Stimulated activated CD4-positive, alpha-beta T cell treated with anti-CD3 and anti-CD28 coated beads, Interleukin-12 subunit alpha, Interleukin-12 subunit beta, amount 100 ng/mL, for 4 hours (primary cell): ENCODE measurements around the gene UBA3.

Source experiments
- DNase-seq: peaks from one replicate; pipeline ENCODE4 v3.0.0-alpha.2; 2020

The UBA3 gene

DNA sequence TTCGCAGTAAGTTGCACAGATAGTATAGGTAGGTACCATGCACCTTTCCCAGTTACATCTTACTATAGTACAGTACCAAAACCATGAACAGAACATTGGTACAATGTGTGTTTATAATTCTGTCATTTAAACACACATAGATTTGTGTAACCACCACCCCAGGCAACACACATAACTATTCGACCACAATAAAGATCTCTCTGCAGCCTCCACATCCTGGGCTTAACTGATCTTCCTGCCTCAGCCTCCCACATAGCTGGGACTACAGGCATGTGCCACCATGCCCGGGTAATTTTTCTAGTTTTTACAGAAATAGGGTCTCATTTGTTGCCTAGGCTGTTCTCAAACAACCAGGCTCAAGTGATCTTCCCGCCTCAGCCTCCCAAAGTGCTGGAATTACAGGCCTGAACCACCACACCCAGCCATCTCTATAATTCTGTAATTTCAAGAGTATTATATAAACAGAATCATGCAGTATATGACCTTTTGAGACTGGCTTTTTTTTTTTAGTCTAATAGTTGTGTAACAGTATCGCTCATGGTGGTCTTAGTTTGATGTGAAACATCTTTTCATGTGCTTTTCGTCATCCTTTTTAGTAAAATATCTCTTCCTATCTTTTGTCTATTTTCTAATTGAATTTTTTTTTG lies 14.7 kb downstream of the UBA3 start:
- no peak for DNase-seq

GRCh38 chr3:69063636-69064035 lies 16.5 kb downstream of the UBA3 start:
- DNase-seq: no peak

GRCh38 chr3:69059688-69060087 lies 20.5 kb downstream of the UBA3 start:
- DNase-seq: no peak

GRCh38 chr3:69058947-69059224 lies 21.3 kb downstream of the UBA3 start:
- DNase-seq: no peak

DNA sequence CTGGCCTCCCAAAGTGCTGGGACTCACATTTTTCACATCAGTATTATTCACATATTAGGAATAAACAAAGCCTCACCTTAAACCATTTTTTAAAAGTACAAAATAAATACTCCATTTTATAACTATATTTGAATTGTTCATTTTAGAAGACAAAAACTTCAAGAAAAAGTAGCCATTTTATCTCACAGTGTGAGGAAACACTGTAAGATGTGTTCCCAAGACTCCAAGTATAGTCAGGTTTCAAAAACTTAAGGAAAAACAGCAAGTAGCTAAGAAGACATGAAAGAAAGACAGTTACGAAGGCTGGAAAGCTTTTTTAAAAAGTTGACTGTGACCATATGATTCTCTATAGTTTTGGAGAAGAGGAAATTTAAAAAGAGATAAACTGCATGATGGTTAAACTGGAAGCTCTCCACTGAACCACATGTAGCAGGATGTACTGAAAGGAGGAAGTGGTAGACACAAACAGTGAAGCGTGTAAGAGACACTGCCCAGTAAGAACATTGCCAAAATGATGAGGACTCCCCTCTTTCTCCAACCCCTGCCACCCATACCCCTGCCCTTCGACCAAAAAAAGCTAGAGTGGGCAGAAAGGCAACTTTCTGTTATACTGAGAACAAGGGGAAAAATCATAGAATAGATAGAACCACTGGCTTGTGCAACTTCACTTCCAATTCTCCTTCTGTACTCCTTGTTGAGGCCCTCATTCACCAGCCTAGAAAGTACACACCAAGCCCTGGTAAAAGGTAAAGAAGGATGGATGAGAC lies 21.8 kb downstream of the UBA3 start:
- no peak for DNase-seq

DNA sequence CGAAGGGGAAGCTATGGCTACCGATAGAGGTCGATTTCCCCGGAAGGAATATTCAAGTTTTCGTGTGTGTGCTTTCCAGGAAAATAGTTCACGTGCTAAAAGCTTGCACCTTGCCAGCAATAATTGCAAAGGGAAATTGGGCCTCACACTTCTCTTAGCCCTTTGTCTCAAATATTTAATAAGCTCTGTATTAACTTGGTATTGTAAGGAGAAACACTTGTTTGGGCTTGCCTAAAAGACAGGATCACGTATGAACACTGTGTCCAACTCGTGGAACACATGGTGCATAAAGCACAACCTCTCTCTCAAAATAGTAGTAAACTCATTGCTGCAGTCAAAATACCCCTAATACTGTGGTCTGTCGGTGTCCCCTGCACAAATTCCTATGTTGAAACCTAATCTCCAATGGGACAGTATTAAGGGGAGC lies 27.7 kb downstream of the UBA3 start:
- DNase-seq: no peak

GRCh38 chr3:69051756-69052471 lies 28.3 kb downstream of the UBA3 start, which contains the start of gene TMF1:
Gene TMF1 (minus strand): TSS chr3:69052333. CDS start chr3:69052086, 247 bp downstream.
- peak; percentile 96 for DNase-seq

DNA sequence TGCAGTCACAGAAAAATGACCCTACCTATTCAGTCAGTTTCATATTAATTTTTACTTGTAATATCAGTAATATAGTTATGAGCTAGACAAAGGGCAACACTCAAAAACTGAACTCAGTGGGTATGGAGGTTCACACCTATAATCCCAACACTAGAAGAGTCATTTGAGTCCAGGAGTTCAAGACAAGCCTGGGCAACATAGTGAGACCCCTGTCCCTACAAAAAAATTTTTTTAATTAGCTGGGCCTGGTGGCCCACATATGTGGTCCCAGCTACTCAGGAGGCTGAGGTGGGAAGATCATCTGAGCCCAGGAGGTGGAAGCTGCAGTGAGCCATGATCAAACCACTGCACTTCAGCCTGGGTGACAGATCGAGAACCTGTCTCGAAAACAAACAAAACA lies 31.2 kb downstream of the UBA3 start:
- DNase-seq: no peak

GRCh38 chr3:69044608-69045007 lies 35.6 kb downstream of the UBA3 start:
- DNase-seq: no peak

DNA sequence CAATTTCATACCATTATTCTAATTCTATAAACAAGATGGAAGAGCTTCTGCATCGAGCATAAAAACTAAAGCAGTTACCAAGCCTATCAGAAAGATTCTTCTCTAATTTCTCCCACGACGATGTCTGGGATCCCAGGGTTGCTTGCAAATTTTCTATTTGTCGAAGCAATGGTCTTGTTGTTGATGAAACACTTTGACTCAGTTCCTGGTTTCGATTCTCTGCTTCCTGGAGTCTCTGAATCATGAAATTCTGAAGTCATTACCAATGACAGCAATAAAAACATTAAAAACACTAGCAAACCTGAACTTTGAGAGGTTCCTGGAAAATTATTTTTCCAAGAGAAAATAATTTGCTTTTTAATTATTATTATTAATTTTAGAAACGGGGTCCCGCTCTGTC lies 46.7 kb downstream of the UBA3 start:
- no peak for DNase-seq

- no peak for DNase-seq
Observed at GRCh38 chr3:69032737-69033136, 47.4 kb downstream of the UBA3 start.

DNA sequence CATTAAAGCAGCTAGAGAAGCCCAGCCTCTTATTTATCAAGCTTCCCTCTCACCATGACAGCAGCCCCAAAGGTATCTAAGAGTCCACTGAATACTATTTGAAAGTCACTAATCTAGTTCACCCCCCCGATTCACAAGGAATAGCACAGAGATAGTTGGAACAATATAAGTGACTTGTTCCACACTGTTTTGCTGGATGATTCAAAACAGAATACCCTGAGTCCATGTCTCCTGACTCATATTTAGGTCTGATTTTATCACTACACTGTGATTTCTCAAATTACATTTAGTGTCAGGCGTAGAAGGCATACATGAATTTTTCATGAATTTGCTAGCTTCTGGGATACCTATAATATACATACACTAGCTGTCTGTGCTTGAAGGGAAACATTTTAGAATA lies 48.0 kb downstream of the UBA3 start:
- DNase-seq: no peak

- DNase-seq: no peak
Observed at GRCh38 chr3:69031635-69032034, 48.5 kb downstream of the UBA3 start.

GRCh38 chr3:69020857-69021256 lies 59.3 kb downstream of the UBA3 start:
- DNase-seq: no peak

- DNase-seq: no peak
Observed at GRCh38 chr3:69020424-69020823, 59.7 kb downstream of the UBA3 start.

- DNase-seq: no peak
Observed at GRCh38 chr3:69016901-69017300, 63.3 kb downstream of the UBA3 start.

DNA sequence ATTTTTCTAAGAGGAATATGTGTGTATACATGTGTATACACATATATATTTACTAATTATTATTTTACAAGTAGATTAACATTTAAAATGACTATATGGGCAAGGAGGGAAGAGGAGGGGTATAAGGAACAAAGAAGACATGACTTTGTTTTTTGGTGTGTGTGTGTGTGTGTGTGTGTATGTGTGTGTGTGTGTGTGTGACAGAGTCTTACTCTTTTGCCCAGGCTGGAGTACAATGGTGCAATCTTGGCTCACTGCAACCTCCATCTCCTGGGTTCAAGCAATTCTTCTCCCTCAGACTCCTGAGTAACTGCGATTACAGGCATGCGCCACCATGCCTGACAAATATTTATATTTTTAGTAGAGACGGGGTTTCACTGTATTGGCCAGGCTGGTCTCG lies 64.1 kb downstream of the UBA3 start:
- DNase-seq: no peak

DNA sequence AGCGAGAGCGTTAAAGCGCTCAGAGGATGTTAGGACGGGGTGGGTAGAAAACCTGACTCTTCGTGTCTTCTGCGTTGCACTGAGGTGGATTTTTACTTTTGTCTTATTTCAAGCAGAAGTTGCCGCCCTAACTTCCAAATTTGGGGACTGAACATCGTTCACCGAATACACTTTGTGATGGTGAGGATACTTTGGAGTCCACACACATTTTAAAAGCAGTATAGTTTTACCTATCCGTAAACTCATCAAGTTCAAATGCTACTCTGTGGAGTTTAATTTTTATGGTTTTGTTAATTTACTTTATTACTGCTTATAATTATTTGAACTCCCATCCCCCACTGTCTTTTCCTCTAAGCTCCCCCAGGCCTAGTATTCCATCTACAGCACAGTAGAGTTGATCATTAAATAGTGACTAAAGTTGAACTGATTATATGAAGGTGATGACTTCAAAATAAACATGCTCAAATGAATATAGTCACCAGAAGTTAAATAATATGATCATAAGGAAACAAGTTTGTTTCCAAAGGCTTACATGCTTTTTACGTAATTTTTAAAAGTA lies 66.1 kb downstream of the UBA3 start:
- no peak for DNase-seq

DNA sequence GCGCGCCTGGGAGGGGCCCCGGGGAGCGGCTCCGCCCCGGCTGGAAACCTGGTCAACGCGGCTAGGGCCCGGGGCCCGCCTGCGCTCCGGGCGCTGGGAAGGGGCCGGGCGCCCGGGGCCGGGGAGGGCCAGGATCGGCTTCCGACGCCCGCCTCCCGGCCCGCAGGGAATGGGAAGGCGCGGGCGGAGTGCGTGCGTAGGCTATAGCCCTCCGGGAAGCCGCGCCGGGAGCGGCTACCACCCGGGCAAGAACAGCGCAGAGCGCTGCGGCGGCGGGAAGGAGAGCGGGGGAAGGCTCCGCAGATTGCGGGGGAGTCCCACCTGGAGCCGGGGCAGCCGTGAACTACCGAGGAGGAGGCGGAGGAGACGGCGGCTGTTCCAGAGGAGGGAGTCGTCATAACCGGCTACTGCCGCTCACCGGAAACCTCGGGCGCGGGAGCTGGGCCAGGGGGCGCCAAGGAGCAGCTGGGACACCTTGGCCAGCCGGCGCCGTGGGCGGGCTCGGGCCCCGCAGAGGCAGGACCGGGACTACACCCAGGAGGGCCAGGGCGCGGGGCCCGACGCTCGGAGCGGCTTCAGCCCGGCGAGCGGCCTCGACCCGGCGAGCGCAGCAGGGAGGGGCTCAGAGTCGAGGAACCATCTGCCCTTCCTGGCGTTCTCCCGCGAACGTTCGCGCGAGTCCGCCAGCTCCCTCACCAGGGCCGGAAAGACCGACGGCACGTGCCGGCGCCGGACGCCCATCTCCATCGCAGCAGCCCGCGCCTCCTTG lies 66.7 kb downstream of the UBA3 start, which contains the start of gene EOGT:
Gene EOGT, minus strand, starts transcription at position 432 of the 769 bp plus-strand sequence. CDS start 3,838 bp downstream, outside the sequence.
- peak; percentile 82 for DNase-seq

- DNase-seq: no peak
Observed at GRCh38 chr3:69012800-69013252, 67.3 kb downstream of the UBA3 start.

DNA sequence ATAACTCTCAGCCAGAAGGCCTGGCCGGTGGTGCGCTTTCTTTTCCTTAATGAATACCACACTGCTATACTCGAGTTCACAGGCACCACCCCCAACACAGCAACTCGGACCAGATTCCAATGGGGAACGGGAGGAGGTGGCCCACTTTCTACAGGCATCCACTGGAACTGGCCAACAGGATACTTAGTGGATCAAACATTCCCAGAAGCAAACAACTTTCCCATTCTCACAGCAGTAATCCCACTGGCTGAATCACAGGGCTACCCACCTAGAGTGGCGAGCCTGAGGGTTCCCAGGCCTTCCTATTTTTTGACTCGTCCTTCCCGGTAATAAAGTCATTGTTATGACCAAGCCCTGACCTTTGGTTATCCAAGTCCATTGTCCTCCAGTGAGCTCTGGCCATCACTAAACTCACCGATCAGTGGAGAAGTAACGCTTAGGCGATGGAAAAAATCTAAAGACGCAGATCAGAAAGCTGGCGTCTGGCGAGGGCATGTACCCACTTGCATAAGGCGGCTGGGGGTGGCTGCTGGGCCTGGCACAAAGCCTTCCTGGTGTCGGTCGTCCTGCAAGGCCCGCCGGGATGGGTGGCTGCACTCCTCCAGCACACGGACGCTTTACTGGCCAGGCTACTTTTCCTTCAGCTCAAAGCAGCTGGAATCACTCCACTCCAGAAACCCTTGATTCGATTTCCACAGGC lies 67.9 kb downstream of the UBA3 start:
- DNase-seq: no peak

GRCh38 chr3:69011096-69011730 lies 69.0 kb downstream of the UBA3 start:
- DNase-seq: no peak
